IMR-90 (cell line): Measurements from ENCODE around the gene ATP5MC3. TPM values are rescaled to one million over a fixed set of nuclear protein-coding genes. Genes with fewer than 3 reads are reported as not detected.

Experiments used
- ATAC-seq: fragments of 200-7000 bp; cut with Tn5 transposase; 2 replicates; pipeline ENCODE4 v1.9.1; 2020; ENCODE audit warnings: low read depth, mild to moderate bottlenecking, moderate library complexity
- BruUV-seq: library from RNA; stranded (reverse); fragments of 400-500 nt; replicated peaks from 2 replicates; lab custom pipeline; 2021; lab: Mats Ljungman, UMichigan
- CTCF ChIA-PET: fragments of 300-600 bp; formaldehyde crosslinking; extraction: SDS; loops from one replicate; lab custom pipeline; 2021; ENCODE audit warnings: antibody characterized with exemption; lab: Yijun Ruan, JAX
- POLR2A ChIA-PET: fragments of 300-600 bp; sonication (Branson Sonifier 250); formaldehyde crosslinking; loops from one replicate; lab custom pipeline; 2022; ENCODE audit warnings: antibody characterized with exemption; ENCODE audit not compliant: unreplicated experiment; lab: Charles Lee
- DNase-seq: peaks from one replicate; pipeline ENCODE4 v3.0.0; 2013
- H2AFZ ChIP-seq: replicated peaks from 2 replicates; pipeline ENCODE3; 2013; ENCODE audit warnings: low read length, mild to moderate bottlenecking; ENCODE audit not compliant: poor library complexity
- H2AK5ac ChIP-seq: 2 replicates; pipeline ENCODE4 v1.6.1; 2013; ENCODE audit warnings: low read depth, low read length, inconsistent platforms
- H2AK9ac ChIP-seq: replicated peaks from 2 replicates; pipeline ENCODE3; 2013; ENCODE audit warnings: mild to moderate bottlenecking, low read depth, low read length, moderate library complexity; ENCODE audit not compliant: poor library complexity
- H2BK120ac ChIP-seq: 2 replicates; pipeline ENCODE4 v1.6.1; 2013; ENCODE audit warnings: low read depth, low read length, inconsistent platforms
- H2BK15ac ChIP-seq: 3 replicates; pipeline ENCODE4 v1.6.1; 2013; ENCODE audit warnings: low read depth, low read length, inconsistent platforms
- H2BK20ac ChIP-seq: 2 replicates; pipeline ENCODE4 v1.6.1; 2013; ENCODE audit warnings: low read depth, mild to moderate bottlenecking, inconsistent platforms, low read length, moderate library complexity
- H2BK5ac ChIP-seq: 2 replicates; pipeline ENCODE4 v1.6.1; 2013; ENCODE audit warnings: mild to moderate bottlenecking, low read depth, low read length, inconsistent platforms; ENCODE audit not compliant: poor library complexity, severe bottlenecking
- H3K14ac ChIP-seq: replicated peaks from 2 replicates; pipeline ENCODE4 v1.6.1; 2013; ENCODE audit warnings: low read depth, low read length, inconsistent platforms
- H3K18ac ChIP-seq: 2 replicates; pipeline ENCODE4 v1.6.1; 2013; ENCODE audit warnings: low read depth, low read length, control low read depth
- H3K23ac ChIP-seq: 2 replicates; pipeline ENCODE4 v1.6.1; 2013; ENCODE audit warnings: low read depth, low read length, inconsistent platforms
- H3K27ac ChIP-seq: 2 replicates; pipeline ENCODE4 v1.5.1; 2013; ENCODE audit warnings: mild to moderate bottlenecking, control low read depth, low read length; ENCODE audit not compliant: insufficient read depth
- H3K27me3 ChIP-seq: 2 replicates; pipeline ENCODE4 v1.6.1; 2013; ENCODE audit warnings: low read length; ENCODE audit not compliant: control insufficient read depth, insufficient read depth
- H3K36me3 ChIP-seq: 2 replicates; pipeline ENCODE4 v1.6.1; 2013; ENCODE audit warnings: low read length, mixed read lengths; ENCODE audit not compliant: control insufficient read depth, insufficient read depth
- H3K4ac ChIP-seq: 2 replicates; pipeline ENCODE4 v1.6.1; 2013; ENCODE audit warnings: low read depth, low read length, inconsistent platforms
- H3K4me1 ChIP-seq: 2 replicates; pipeline ENCODE4 v1.6.1; 2013; ENCODE audit warnings: low read length, mixed read lengths; ENCODE audit not compliant: control insufficient read depth, insufficient read depth
- H3K4me2 ChIP-seq: 2 replicates; pipeline ENCODE4 v1.6.1; 2013; ENCODE audit warnings: low read depth, mild to moderate bottlenecking, control low read depth, low read length, moderate library complexity
- H3K4me3 ChIP-seq: 2 replicates; pipeline ENCODE4 v1.5.1; 2013; ENCODE audit warnings: low read depth, mild to moderate bottlenecking, control low read depth, low read length, moderate library complexity; ENCODE audit not compliant: insufficient read depth
- H3K56ac ChIP-seq: 2 replicates; pipeline ENCODE4 v1.6.1; 2013; ENCODE audit warnings: low read length, inconsistent platforms; ENCODE audit not compliant: insufficient read depth; ENCODE audit errors: extremely low read depth
- H3K79me1 ChIP-seq, 2 experiments: 2 replicates each; pipeline ENCODE4 v1.6.1; 2013; ENCODE audit warnings: low read length in 2 of 2, inconsistent platforms in 1 of 2, low read depth in 1 of 2
- H3K9ac ChIP-seq: 2 replicates; pipeline ENCODE4 v1.6.1; 2013; ENCODE audit warnings: low read depth, low read length, control low read depth
- H3K9me1 ChIP-seq: 2 replicates; pipeline ENCODE4 v1.6.1; 2013; ENCODE audit warnings: low read length, inconsistent platforms; ENCODE audit not compliant: insufficient read depth
- H3K9me3 ChIP-seq: 2 replicates; pipeline ENCODE4 v1.6.1; 2013; ENCODE audit warnings: low read length; ENCODE audit not compliant: control insufficient read depth, insufficient read depth
- H4K20me1 ChIP-seq: 2 replicates; pipeline ENCODE4 v1.6.1; 2013; ENCODE audit warnings: low read length, inconsistent platforms; ENCODE audit not compliant: insufficient read depth
- H4K5ac ChIP-seq: 2 replicates; pipeline ENCODE4 v1.6.1; 2013; ENCODE audit warnings: mild to moderate bottlenecking, low read depth, low read length, control low read depth
- H4K8ac ChIP-seq, 2 experiments: 2 replicates each; pipeline ENCODE4 v1.6.1; 2013; ENCODE audit warnings: low read depth in 2 of 2, low read length in 2 of 2, control low read depth in 1 of 2, inconsistent platforms in 1 of 2
- H4K91ac ChIP-seq: 2 replicates; pipeline ENCODE4 v1.6.1; 2013; ENCODE audit warnings: low read depth, low read length, inconsistent platforms; ENCODE audit not compliant: insufficient read depth
- CEBPB ChIP-seq: IDR thresholded peaks from 2 replicates; pipeline ENCODE4 v1.6.1; 2012; ENCODE audit warnings: low read depth, low read length, improper control_type of control experiment
- RCOR1 ChIP-seq: IDR thresholded peaks from 2 replicates; pipeline ENCODE4 v1.6.1; 2012; ENCODE audit warnings: mild to moderate bottlenecking, low read length, improper control_type of control experiment; ENCODE audit not compliant: insufficient replicate concordance
- RFX5 ChIP-seq: IDR thresholded peaks from 2 replicates; pipeline ENCODE4 v1.8.0; 2012; ENCODE audit warnings: low read depth, mild to moderate bottlenecking, low read length, moderate library complexity
- WGBS, 2 experiments: methylation state at CpG; one replicate each; pipeline versions ENCODE4 v1.1.5 to v1.1.7; 2013; ENCODE audit warnings: missing lambda C conversion rate in 2 of 2; ENCODE audit not compliant: insufficient read length in 1 of 2; ENCODE audit errors: extremely low coverage in 2 of 2; 5-methylcytosine and 5-hydroxymethylcytosine counted together
- dilution Hi-C: fragments of 300-500 bp; cut with HindIII; formaldehyde crosslinking; loops from one replicate; pipeline ENCODE4 v1.14.3; 2018; ENCODE audit warnings: low sequenced_read_pairs; ENCODE audit not compliant: unreplicated experiment
- in situ Hi-C: fragments of 300-500 bp; cut with MboI; formaldehyde crosslinking; loops from 3 replicates; pipeline ENCODE4 v1.14.3; 2019; ENCODE audit warnings: low sequenced_read_pairs, inconsistent platforms, mixed read lengths
- intact Hi-C: fragments of 100-400 bp; cut with micrococcal nuclease; formaldehyde crosslinking; loops from 2 replicates; pipeline ENCODE4 v1.10.0; 2022
- polyA plus RNA-seq, 3 experiments: library from polyadenylated mRNA; depleted of rRNA; stranded (reverse); fragments of >200 nt; gene quantifications; 2 replicates each; pipeline ENCODE4 v1.2.3, GENCODE V29; 2012; ENCODE audit warnings: low replicate concordance in 1 of 3
- total RNA-seq: library from RNA; depleted of rRNA; stranded (reverse); fragments of >200 nt; gene quantifications from 2 replicates; pipeline ENCODE4 v1.2.3, GENCODE V29; 2012

Gene ATP5MC3
- total and polyA plus RNA-seq, 2 of the 4 experiments (the other 2 are of a cell fraction), result 167 to 365 TPM

DNA sequence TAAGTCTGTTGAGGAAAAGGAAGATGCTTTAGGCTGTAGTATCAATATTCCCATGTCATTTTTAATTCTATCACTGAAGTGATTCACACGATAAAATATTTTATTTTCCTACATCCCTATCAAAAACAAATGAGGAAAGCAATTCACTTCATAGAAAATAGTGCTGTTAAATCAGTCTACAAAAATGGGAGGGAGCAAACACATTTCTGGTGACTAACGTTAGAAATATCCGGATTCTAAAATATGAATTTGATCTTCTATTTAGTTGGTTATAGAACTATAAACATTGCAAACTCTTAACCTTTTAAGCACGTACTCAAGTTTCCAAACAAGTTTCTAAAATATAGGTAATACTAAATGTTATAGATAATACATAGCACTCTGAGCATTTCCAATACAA lies 34.3 kb downstream of the ATP5MC3 start:
- no peak overlapping the region for H2BK5ac ChIP-seq
- no peak overlapping the region for H2AFZ ChIP-seq
- ChIA-PET POLR2A (no interaction called here), CTCF (interaction anchor here (0.6 kb wide), 1 partner anchor 15 kb away, joined by 3 read pairs; no protein-coding TSS in a partner anchor)
- no peak overlapping the region for H3K4me3 ChIP-seq
- peaks cover 10% of the 10 kb centered on the region for H3K36me3 ChIP-seq
- H3K23ac ChIP-seq, result no peak overlapping the region
- DNase-seq (peak; percentile 13), ATAC-seq (no peak)
- dilution Hi-C loops, result no loop called here
- no peak overlapping the region for H2AK5ac ChIP-seq
- peaks cover 4% of the 10 kb centered on the region for H3K9me1 ChIP-seq
- H3K4me2 ChIP-seq, result no peak overlapping the region; the same call in 1 of the 2 replicates
- no peaks in the 10 kb centered on the region; the same call in 1 of the 2 replicates for H3K4me1 ChIP-seq
- H4K5ac ChIP-seq, result no peak overlapping the region
- H3K79me1 ChIP-seq, result peaks cover 34 to 50% of the 10 kb centered on the region in 2 experiments
- no peak overlapping the region for H2BK15ac ChIP-seq
- TF ChIP-seq CEBPB (no peak), RCOR1 (no peak), RFX5 (no peak)
- H3K4ac ChIP-seq, result no peak overlapping the region
- no peaks in the 10 kb centered on the region for H3K9me3 ChIP-seq
- no peak overlapping the region for H2BK120ac ChIP-seq
- no peak overlapping the region for H3K14ac ChIP-seq
- WGBS, 2 experiments, result no CpG with 5 or more reads among the region's 4 CpGs
- no peak overlapping the region for H3K18ac ChIP-seq
- in situ Hi-C loops, result no loop called here
- H4K91ac ChIP-seq, result no peak overlapping the region
- H3K56ac ChIP-seq, result no peak overlapping the region
- H2BK20ac ChIP-seq, result no peak overlapping the region
- no peaks in the 10 kb centered on the region for H3K27me3 ChIP-seq
- no peak overlapping the region for H4K8ac ChIP-seq
- BruUV-seq, result no TSS peak
- H4K20me1 ChIP-seq, result peaks cover 54% of the 10 kb centered on the region; the same call in 1 of the 2 replicates
- no peak overlapping the region for H2AK9ac ChIP-seq
- H3K9ac ChIP-seq, result no peak overlapping the region
- H3K27ac ChIP-seq, result no peak overlapping the region
- intact Hi-C loops, result no loop called here
